GM23338 (cell line): ENCODE results near the gene PEPD. TPM values are rescaled to one million over a fixed set of nuclear protein-coding genes. Genes with fewer than 3 reads are reported as not detected.
A peak's percentile ranks its signal among the peaks of the same experiment; 100 is the strongest.

Experiments
- ATAC-seq: fragments of 200-7000 bp; cut with Tn5 transposase; 3 replicates; pipeline ENCODE4 v1.9.1; 2020
- DNase-seq: peaks from one replicate; pipeline ENCODE4 v3.0.0-alpha.2; 2015; ENCODE audit warnings: low spot score
- H2AFZ ChIP-seq: fragments of 200-600 bp; sonication (generic); 2 replicates; pipeline ENCODE4 v1.8.0; 2016; ENCODE audit warnings: antibody characterized with exemption, mild to moderate bottlenecking, moderate library complexity
- H3F3A ChIP-seq: fragments of 200-600 bp; sonication (generic); replicated peaks from 2 replicates; pipeline ENCODE4 v1.8.0; 2017; ENCODE audit warnings: antibody characterized with exemption, mixed run types, low read depth
- H3K27ac ChIP-seq: fragments of 200-600 bp; sonication (generic); 2 replicates; pipeline ENCODE4 v1.6.1; 2016; ENCODE audit warnings: low read depth
- H3K27me3 ChIP-seq: fragments of 200-600 bp; sonication (generic); 2 replicates; pipeline ENCODE4 v1.8.0; 2016; ENCODE audit warnings: mild to moderate bottlenecking, mixed run types, moderate library complexity; ENCODE audit not compliant: insufficient read depth
- H3K36me3 ChIP-seq: fragments of 200-600 bp; sonication (generic); 2 replicates; pipeline ENCODE4 v1.8.0; 2016; ENCODE audit warnings: mild to moderate bottlenecking; ENCODE audit not compliant: insufficient read depth
- H3K4me1 ChIP-seq: fragments of 200-600 bp; sonication (generic); 2 replicates; pipeline ENCODE4 v1.8.0; 2016; ENCODE audit warnings: mild to moderate bottlenecking, moderate library complexity; ENCODE audit not compliant: insufficient read depth
- H3K4me2 ChIP-seq: fragments of 200-600 bp; sonication (generic); 2 replicates; pipeline ENCODE4 v1.7.1; 2017; ENCODE audit warnings: mixed run types
- H3K4me3 ChIP-seq: fragments of 200-600 bp; sonication (generic); 2 replicates; pipeline ENCODE4 v1.6.1; 2016; ENCODE audit warnings: mixed run types
- H3K79me2 ChIP-seq: fragments of 200-600 bp; sonication (generic); replicated peaks from 2 replicates; pipeline ENCODE4 v1.8.0; 2017; ENCODE audit warnings: mild to moderate bottlenecking; ENCODE audit not compliant: insufficient read depth
- H3K9me2 ChIP-seq: fragments of 200-600 bp; sonication (generic); 2 replicates; pipeline ENCODE4 v1.8.0; 2017; ENCODE audit not compliant: insufficient read depth
- H4K20me1 ChIP-seq: fragments of 200-600 bp; sonication (generic); replicated peaks from 2 replicates; pipeline ENCODE4 v1.8.0; 2017; ENCODE audit warnings: mild to moderate bottlenecking; ENCODE audit not compliant: insufficient read depth
- H3K27ac Mint-ChIP-seq: 2 replicates; pipeline ENCODE4 v1.8.0; 2020; ENCODE audit warnings: inconsistent platforms, mild to moderate bottlenecking, moderate library complexity, mixed read lengths
- H3K27me3 Mint-ChIP-seq: 3 replicates; pipeline ENCODE4 v1.8.0; 2022; ENCODE audit warnings: low read depth, mild to moderate bottlenecking, moderate library complexity, mixed read lengths, inconsistent platforms; ENCODE audit not compliant: insufficient read depth, poor library complexity
- H3K36me3 Mint-ChIP-seq: 3 replicates; pipeline ENCODE4 v1.8.0; 2021; ENCODE audit warnings: low read depth, mild to moderate bottlenecking, inconsistent platforms, moderate library complexity, mixed read lengths
- H3K4me1 Mint-ChIP-seq: 3 replicates; pipeline ENCODE4 v1.8.0; 2020; ENCODE audit warnings: mild to moderate bottlenecking, inconsistent platforms, mixed read lengths
- H3K4me3 Mint-ChIP-seq: 3 replicates; pipeline ENCODE4 v1.8.0; 2021; ENCODE audit warnings: moderate library complexity, mild to moderate bottlenecking, inconsistent platforms, mixed read lengths
- H3K9me3 Mint-ChIP-seq: 3 replicates; pipeline ENCODE4 v1.8.0; 2020; ENCODE audit warnings: moderate library complexity, mild to moderate bottlenecking, inconsistent platforms, mixed read lengths
- CREB1 ChIP-seq: fragments of 250-450 bp; sonication (Bioruptor Pico); IDR thresholded peaks from 2 replicates; pipeline ENCODE4 v1.5.0; 2020; ENCODE audit warnings: low read depth, mild to moderate bottlenecking, moderate library complexity
- ETS1 ChIP-seq: IDR thresholded peaks from 2 replicates; pipeline ENCODE4 v1.6.1; 2016; ENCODE audit warnings: antibody characterized with exemption
- EZH2 ChIP-seq: fragments of 200-600 bp; sonication (generic); IDR thresholded peaks from one replicate; pipeline ENCODE4 v1.8.0; 2017; ENCODE audit warnings: antibody characterized with exemption, mild to moderate bottlenecking, low read depth; ENCODE audit not compliant: unreplicated experiment
- JUNB ChIP-seq: IDR thresholded peaks from one replicate; pipeline ENCODE4 v1.6.1; 2016; ENCODE audit warnings: antibody characterized with exemption; ENCODE audit not compliant: unreplicated experiment
- NANOG ChIP-seq: IDR thresholded peaks from 2 replicates; pipeline ENCODE4 v1.6.1; 2016; ENCODE audit warnings: antibody characterized with exemption, borderline replicate concordance
- POLR2AphosphoS5 ChIP-seq: IDR thresholded peaks from 2 replicates; pipeline ENCODE4 v1.6.1; 2016; ENCODE audit warnings: antibody characterized with exemption, low read depth
- STAT1 ChIP-seq: IDR thresholded peaks from one replicate; pipeline ENCODE4 v1.6.1; 2016; ENCODE audit warnings: antibody characterized with exemption; ENCODE audit not compliant: unreplicated experiment
- ZNF114 ChIP-seq: fragments of 250-450 bp; sonication (Bioruptor Pico); IDR thresholded peaks from 2 replicates; pipeline ENCODE4 v1.5.0; 2020; ENCODE audit warnings: mild to moderate bottlenecking, moderate library complexity
- ZNF331 ChIP-seq: fragments of 250-450 bp; sonication (Bioruptor Pico); IDR thresholded peaks from 2 replicates; pipeline ENCODE4 v1.5.0; 2020; ENCODE audit warnings: low read depth, mild to moderate bottlenecking, moderate library complexity
- ZNF462 ChIP-seq: fragments of 250-450 bp; sonication (Bioruptor Pico); IDR thresholded peaks from 2 replicates; pipeline ENCODE4 v1.5.0; 2020; ENCODE audit warnings: mild to moderate bottlenecking, moderate library complexity
- long read RNA-seq: library from polyadenylated mRNA; unstranded; transcript quantifications from one replicate; pipeline ENCODE4 v2.0.0, GENCODE V29; 2020; ENCODE audit not compliant: unreplicated experiment
- polyA plus RNA-seq: library from polyadenylated mRNA; unstranded; fragments of >200 nt; fragmentation: Nextera tagmentation; extraction: Ambion mirVana; gene quantifications from 2 replicates; pipeline ENCODE4 v1.2.1, GENCODE V29; 2016
- total RNA-seq: library from RNA; depleted of rRNA; stranded (reverse); fragments of >200 nt; shearing (Covaris generic); gene quantifications from 2 replicates; pipeline ENCODE4 v1.2.3, GENCODE V29; 2014; rRNA removed
- TF ChIP-seq, protein P1 (sequence below), 2 experiments: fragments of 200-600 bp in 1 of 2; sonication (generic) in 1 of 2; conservative IDR thresholded peaks; 2 replicates each; pipeline versions ENCODE4 v1.5.1 to v1.6.1; 2016 to 2017; ENCODE audit warnings: antibody characterized with exemption in 2 of 2, low read depth in 2 of 2, mild to moderate bottlenecking in 2 of 2, moderate library complexity in 1 of 2

The PEPD gene
- total RNA-seq = 89.2 and 95.5 TPM in 2 replicates
- 81.7 and 84.7 TPM in 2 replicates for polyA plus RNA-seq
- long read RNA-seq, transcript PEPD-201 (15 exons, 1,910 nt) = major isoform, 134 of 159 reads
- long read RNA-seq, partial matches to known transcripts = 13 of 159 reads
- long read RNA-seq, other reads (novel, unspliced or antisense) = 12 of 159 reads

GRCh38 chr19:33521480-33522370, at the start of gene PEPD:
PEPD (minus strand) TSS chr19:33521791; CDS start chr19:33521760, 31 bp downstream.
- peak within 1 kb of the TSS; percentile 83 for H3K27ac Mint-ChIP-seq
- H3K36me3 ChIP-seq = no peaks in the 10 kb centered on the region
- peaks cover 20% of the 10 kb centered on the region for H3K27me3 Mint-ChIP-seq
- peak within 1 kb of the TSS; percentile 90 for H3K4me3 ChIP-seq
- H3K4me1 ChIP-seq = 0 out of 2 replicates have a peak, but pooled peaks cover 18% of the 10 kb centered on the region
- no peaks in the 10 kb centered on the region for H3K9me2 ChIP-seq
- H3K4me1 Mint-ChIP-seq = peaks cover 38% of the 10 kb centered on the region
- H3K36me3 Mint-ChIP-seq = no peaks in the 10 kb centered on the region
- H2AFZ ChIP-seq = peak within 1 kb of the TSS; percentile 76; the same call in 1 of the 2 replicates
- H3K27me3 ChIP-seq = no peaks in the 10 kb centered on the region
- TF ChIP-seq ZNF331 (CRISPR knock-in tag) (no peak), ZNF114 (CRISPR knock-in tag) (no peak), POLR2AphosphoS5 (peak; percentile 86), CREB1 (CRISPR knock-in tag) (peak; percentile 58)
- H3K4me3 Mint-ChIP-seq = peak within 1 kb of the TSS; percentile 82
- peaks cover 44% of the 10 kb centered on the region for H3K79me2 ChIP-seq
- H3F3A ChIP-seq = no peaks in the 10 kb centered on the region
- no peaks in the 10 kb centered on the region; the same call in 1 of the 2 replicates for H4K20me1 ChIP-seq
- peak; percentile 93 for ATAC-seq
- peak within 1 kb of the TSS; percentile 46; the same call in 1 of the 2 replicates for H3K27ac ChIP-seq
- H3K4me2 ChIP-seq = peak within 1 kb of the TSS; percentile 99
- DNase-seq = peak; percentile 96
- no peaks in the 10 kb centered on the region for H3K9me3 Mint-ChIP-seq

DNA sequence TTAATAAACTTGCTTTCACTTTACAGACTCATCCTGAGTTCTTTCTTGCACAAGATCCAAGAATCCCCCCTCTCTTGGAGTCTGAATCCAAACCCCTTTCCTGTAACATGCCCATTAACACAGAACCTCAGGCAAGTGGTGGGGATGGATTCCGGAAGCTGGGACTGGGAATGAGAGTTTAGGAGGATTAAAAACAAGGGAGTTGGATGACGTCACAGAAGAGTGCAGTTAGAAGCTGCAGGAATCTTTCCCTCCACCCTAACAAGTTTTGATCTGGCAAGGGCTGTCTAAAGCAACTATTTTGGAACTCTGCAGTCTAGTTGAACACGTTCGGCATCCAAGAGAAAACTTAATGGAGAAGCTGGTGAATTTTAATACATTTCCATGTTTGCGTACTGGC, 48.2 kb upstream of the PEPD start:
- DNase-seq (peak; percentile 10), ATAC-seq (no peak)
- no peak overlapping the region for H3K4me3 ChIP-seq
- no peaks in the 10 kb centered on the region for H3K79me2 ChIP-seq
- Mint-ChIP-seq H3K4me3 (no peak overlapping the region), H3K36me3 (peaks cover 4% of the 10 kb centered on the region; the same call in 1 of the 3 replicates), H3K27ac (no peak overlapping the region), H3K27me3 (peaks cover 4% of the 10 kb centered on the region), H3K4me1 (peaks cover 37% of the 10 kb centered on the region), H3K9me3 (peaks cover 22% of the 10 kb centered on the region)
- H3K27me3 ChIP-seq = no peaks in the 10 kb centered on the region
- H4K20me1 ChIP-seq = no peaks in the 10 kb centered on the region
- H3K9me2 ChIP-seq = peaks cover 7% of the 10 kb centered on the region
- H3K27ac ChIP-seq = no peak overlapping the region
- no peak overlapping the region for H3K4me2 ChIP-seq
- peaks cover 29% of the 10 kb centered on the region for H3K4me1 ChIP-seq
- 0 out of 2 replicates have a peak, but pooled peaks cover 8% of the 10 kb centered on the region for H3F3A ChIP-seq
- peak overlapping the region; percentile 52 for H2AFZ ChIP-seq
- no peaks in the 10 kb centered on the region for H3K36me3 ChIP-seq
- TF ChIP-seq NANOG = no peak
- TF ChIP-seq POLR2AphosphoS5 = no peak
- TF ChIP-seq ZNF331 (CRISPR knock-in tag) = no peak
- TF ChIP-seq STAT1 = no peak
- no peak for TF ChIP-seq EZH2
- no peak for TF ChIP-seq ZNF462
- TF ChIP-seq, protein P1, sequence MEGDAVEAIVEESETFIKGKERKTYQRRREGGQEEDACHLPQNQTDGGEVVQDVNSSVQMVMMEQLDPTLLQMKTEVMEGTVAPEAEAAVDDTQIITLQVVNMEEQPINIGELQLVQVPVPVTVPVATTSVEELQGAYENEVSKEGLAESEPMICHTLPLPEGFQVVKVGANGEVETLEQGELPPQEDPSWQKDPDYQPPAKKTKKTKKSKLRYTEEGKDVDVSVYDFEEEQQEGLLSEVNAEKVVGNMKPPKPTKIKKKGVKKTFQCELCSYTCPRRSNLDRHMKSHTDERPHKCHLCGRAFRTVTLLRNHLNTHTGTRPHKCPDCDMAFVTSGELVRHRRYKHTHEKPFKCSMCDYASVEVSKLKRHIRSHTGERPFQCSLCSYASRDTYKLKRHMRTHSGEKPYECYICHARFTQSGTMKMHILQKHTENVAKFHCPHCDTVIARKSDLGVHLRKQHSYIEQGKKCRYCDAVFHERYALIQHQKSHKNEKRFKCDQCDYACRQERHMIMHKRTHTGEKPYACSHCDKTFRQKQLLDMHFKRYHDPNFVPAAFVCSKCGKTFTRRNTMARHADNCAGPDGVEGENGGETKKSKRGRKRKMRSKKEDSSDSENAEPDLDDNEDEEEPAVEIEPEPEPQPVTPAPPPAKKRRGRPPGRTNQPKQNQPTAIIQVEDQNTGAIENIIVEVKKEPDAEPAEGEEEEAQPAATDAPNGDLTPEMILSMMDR (conservative IDR thresholded peaks at IDR 0.05; ENCODE audit: low read depth in 2 of 2) = no peak
- TF ChIP-seq ETS1 = no peak
- TF ChIP-seq JUNB = no peak
